Coronary artery (tissue), 2 donors: ENCODE measurements around the gene ADH6.

ENCODE experiments used
- DNase-seq: peaks from one replicate; pipeline ENCODE4 v3.0.0-alpha.2; 2017; ENCODE audit warnings: low spot score
- H3K27ac ChIP-seq, 2 donors: fragments of 200-600 bp; sonication (generic); one replicate each; pipeline ENCODE4 v1.5.1; 2016 to 2019
- H3K4me3 ChIP-seq: fragments of 200-600 bp; sonication (generic); 2 replicates; pipeline ENCODE4 v1.5.1; 2016; ENCODE audit warnings: mild to moderate bottlenecking, moderate library complexity
- CTCF ChIP-seq: fragments of 200-600 bp; sonication (generic); IDR thresholded peaks from one replicate; pipeline ENCODE4 v1.5.1; 2019; ENCODE audit warnings: antibody characterized with exemption

Gene ADH6

GRCh38 chr4:99161373-99162099 is 57.5 kb downstream of the ADH6 start:
- TF ChIP-seq CTCF = no peak
- H3K4me3 ChIP-seq = no peak overlapping the region
- DNase-seq = no peak
- H3K27ac ChIP-seq = no peak overlapping the region

DNA sequence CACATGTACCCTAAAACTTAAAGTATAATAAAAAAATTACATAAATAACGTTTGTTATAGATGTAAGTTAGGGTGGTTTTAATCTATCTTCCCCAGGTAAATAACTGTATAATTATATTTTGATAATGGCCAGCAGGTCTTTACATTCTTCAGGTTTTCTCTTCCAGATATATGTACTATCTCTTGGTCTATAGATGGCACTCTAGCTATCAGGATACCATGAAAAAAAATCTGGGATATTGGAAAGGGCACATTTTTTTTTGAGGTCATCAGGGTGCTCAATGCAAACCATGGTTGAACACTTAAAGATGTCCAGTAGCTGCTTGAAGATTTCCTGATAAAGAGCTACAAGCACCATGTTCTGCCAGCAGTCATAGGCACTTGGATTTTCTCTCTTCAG is 59.3 kb downstream of the ADH6 start:
- no peak for TF ChIP-seq CTCF
- Histone ChIP-seq H3K4me3 (no peak overlapping the region), H3K27ac (no peak overlapping the region)
- no peak for DNase-seq

GRCh38 chr4:99157478-99157935 is 61.5 kb downstream of the ADH6 start:
- Histone ChIP-seq H3K4me3 (no peak overlapping the region), H3K27ac (no peak overlapping the region)
- DNase-seq = no peak
- TF ChIP-seq CTCF = no peak

GRCh38 chr4:99156992-99157391 is 62.1 kb downstream of the ADH6 start:
- no peak for TF ChIP-seq CTCF
- Histone ChIP-seq H3K4me3 (no peak overlapping the region), H3K27ac (no peak overlapping the region)
- DNase-seq = no peak

DNA sequence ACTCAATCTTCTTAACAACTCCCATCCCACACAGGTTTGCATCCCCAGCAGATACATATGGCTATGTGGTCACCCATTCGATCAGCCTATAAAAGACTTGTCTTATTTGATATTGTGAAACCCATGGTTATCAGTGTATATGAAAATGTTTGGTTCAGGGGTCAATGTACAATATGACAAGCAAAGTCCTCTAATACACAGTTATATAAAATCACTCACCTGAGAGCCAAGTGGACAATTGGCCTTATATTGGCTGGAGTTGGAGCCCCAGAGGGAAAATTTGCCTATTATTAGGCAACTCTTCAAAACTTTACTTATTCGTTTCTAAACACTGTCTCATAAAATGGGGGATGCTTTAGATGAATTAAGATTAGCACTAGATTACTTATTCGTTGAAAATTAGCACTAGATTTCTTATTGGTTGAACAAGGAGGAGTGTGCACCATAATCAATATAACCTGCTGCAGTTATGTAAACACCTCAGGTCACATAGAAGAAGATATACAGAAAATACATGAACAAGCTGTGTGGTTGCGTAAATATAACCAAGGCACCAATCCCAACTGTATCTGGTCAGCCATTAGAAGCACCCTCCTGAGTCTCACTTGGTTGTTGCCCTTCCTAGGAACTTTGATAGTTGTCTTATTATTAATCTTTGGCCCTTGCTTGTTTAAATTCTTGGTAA is 64.2 kb downstream of the ADH6 start:
- no peak for DNase-seq
- H3K27ac ChIP-seq = no peak overlapping the region
- TF ChIP-seq CTCF = no peak
- no peak overlapping the region for H3K4me3 ChIP-seq
